OCI-LY7 (cell line): ENCODE results near the gene PAM16. TPM values are rescaled to one million over a fixed set of nuclear protein-coding genes. Genes with fewer than 3 reads are reported as not detected.

Source experiments
- BruUV-seq: library from RNA; stranded (reverse); fragments of 400-500 nt; replicated peaks from 2 replicates; lab custom pipeline; 2021; lab: Mats Ljungman, UMichigan
- CTCF ChIA-PET: fragments of 300-600 bp; sonication (Branson Sonifier 250); formaldehyde crosslinking; loops from one replicate; lab custom pipeline; 2022; ENCODE audit warnings: antibody characterized with exemption; ENCODE audit not compliant: unreplicated experiment; lab: Charles Lee
- POLR2A ChIA-PET: fragments of 300-600 bp; sonication (Branson Sonifier 250); formaldehyde crosslinking; loops from one replicate; lab custom pipeline; 2022; ENCODE audit warnings: antibody characterized with exemption; lab: Charles Lee
- DNase-seq: peaks from one replicate; pipeline ENCODE4 v3.0.0-alpha.2; 2015; ENCODE audit warnings: low spot score
- H2AFZ ChIP-seq: fragments of 200-600 bp; sonication (generic), shearing (Covaris generic); 2 replicates; pipeline ENCODE4 v1.6.1; 2014; ENCODE audit warnings: mild to moderate bottlenecking, antibody characterized with exemption, low read length, moderate library complexity
- H3K27ac ChIP-seq: fragments of 200-600 bp; sonication (generic); 2 replicates; pipeline ENCODE4 v1.5.1; 2014; ENCODE audit warnings: mixed run types, low read depth, mild to moderate bottlenecking, moderate library complexity, low read length, inconsistent platforms; ENCODE audit not compliant: poor library complexity, severe bottlenecking
- H3K36me3 ChIP-seq: fragments of 200-600 bp; sonication (generic); 2 replicates; pipeline ENCODE4 v1.6.1; 2014; ENCODE audit warnings: mild to moderate bottlenecking, antibody characterized with exemption, low read length, moderate library complexity, mixed read lengths; ENCODE audit not compliant: insufficient read depth
- H3K4me1 ChIP-seq: fragments of 200-600 bp; sonication (generic); 2 replicates; pipeline ENCODE4 v1.5.1; 2014; ENCODE audit warnings: mild to moderate bottlenecking, low read length; ENCODE audit not compliant: insufficient read depth, poor library complexity, severe bottlenecking
- H3K4me2 ChIP-seq: fragments of 200-600 bp; sonication (generic); 2 replicates; pipeline ENCODE4 v1.6.1; 2014; ENCODE audit warnings: mild to moderate bottlenecking, low read length
- H3K4me3 ChIP-seq: fragments of 200-600 bp; sonication (generic); 2 replicates; pipeline ENCODE4 v1.5.1; 2014; ENCODE audit warnings: mild to moderate bottlenecking, low read depth, low read length; ENCODE audit not compliant: poor library complexity, severe bottlenecking
- H3K79me2 ChIP-seq: fragments of 200-600 bp; sonication (generic); 2 replicates; pipeline ENCODE4 v1.6.1; 2016; ENCODE audit warnings: low read depth, mild to moderate bottlenecking, low read length, moderate library complexity, mixed read lengths; ENCODE audit not compliant: insufficient read depth
- H3K9me2 ChIP-seq: fragments of 200-600 bp; sonication (generic); 2 replicates; pipeline ENCODE4 v1.6.1; 2016; ENCODE audit warnings: mild to moderate bottlenecking, low read length, mixed read lengths; ENCODE audit not compliant: insufficient read depth
- H3K9me3 ChIP-seq: fragments of 200-600 bp; sonication (generic); 2 replicates; pipeline ENCODE4 v1.6.1; 2014; ENCODE audit warnings: mild to moderate bottlenecking, mixed run types, low read length, mixed read lengths
- H4K20me1 ChIP-seq: fragments of 200-600 bp; sonication (generic); 2 replicates; pipeline ENCODE4 v1.6.1; 2014; ENCODE audit warnings: mild to moderate bottlenecking, antibody characterized with exemption, low read length, moderate library complexity, mixed read lengths; ENCODE audit not compliant: insufficient read depth
- CTCF ChIP-seq: fragments of 200-600 bp; sonication (generic); conservative IDR thresholded peaks from 2 replicates; pipeline ENCODE4 v1.5.1; 2014; ENCODE audit warnings: mild to moderate bottlenecking, antibody characterized with exemption, low read length, moderate library complexity, mixed read lengths
- EZH2phosphoT487 ChIP-seq: fragments of 200-600 bp; sonication (generic); IDR thresholded peaks from 2 replicates; pipeline ENCODE4 v1.6.1; 2018; ENCODE audit warnings: low read depth, borderline replicate concordance, mild to moderate bottlenecking, mixed run types, antibody characterized with exemption, low read length, moderate library complexity, mixed read lengths
- intact Hi-C: fragments of 100-400 bp; cut with micrococcal nuclease; formaldehyde crosslinking; loops from one replicate; pipeline ENCODE4 v1.10.0; 2022; ENCODE audit not compliant: unreplicated experiment
- total RNA-seq, 2 experiments: library from RNA; depleted of rRNA in 1 of 2; stranded (reverse); fragments of >200 nt in 1 of 2; shearing (Covaris generic) in 1 of 2; gene quantifications; 2 replicates each; pipeline ENCODE4 v1.2.3, GENCODE V29; 2014 to 2022

The PAM16 gene
- total RNA-seq, 2 experiments from 2014 or later, result 80.6 to 82.4 TPM

GRCh38 chr16:4366016-4366415 lies 14.9 kb upstream of the PAM16 start:
- no TSS peak for BruUV-seq
- no peaks in the 10 kb centered on the region for H3K79me2 ChIP-seq
- no peak for TF ChIP-seq CTCF
- TF ChIP-seq EZH2phosphoT487, result no peak
- intact Hi-C loops, result no loop called here
- ChIA-PET CTCF (no interaction called here), POLR2A (no interaction called here)
- no peak overlapping the region for H3K4me3 ChIP-seq
- H4K20me1 ChIP-seq, result no peaks in the 10 kb centered on the region
- H3K4me1 ChIP-seq, result peaks cover 12% of the 10 kb centered on the region
- peaks cover 53% of the 10 kb centered on the region for H3K36me3 ChIP-seq
- no peak overlapping the region for H3K4me2 ChIP-seq
- no peaks in the 10 kb centered on the region for H3K9me3 ChIP-seq
- no peaks in the 10 kb centered on the region for H3K9me2 ChIP-seq
- no peak for DNase-seq
- no peak overlapping the region for H2AFZ ChIP-seq
- H3K27ac ChIP-seq, result no peak overlapping the region

DNA sequence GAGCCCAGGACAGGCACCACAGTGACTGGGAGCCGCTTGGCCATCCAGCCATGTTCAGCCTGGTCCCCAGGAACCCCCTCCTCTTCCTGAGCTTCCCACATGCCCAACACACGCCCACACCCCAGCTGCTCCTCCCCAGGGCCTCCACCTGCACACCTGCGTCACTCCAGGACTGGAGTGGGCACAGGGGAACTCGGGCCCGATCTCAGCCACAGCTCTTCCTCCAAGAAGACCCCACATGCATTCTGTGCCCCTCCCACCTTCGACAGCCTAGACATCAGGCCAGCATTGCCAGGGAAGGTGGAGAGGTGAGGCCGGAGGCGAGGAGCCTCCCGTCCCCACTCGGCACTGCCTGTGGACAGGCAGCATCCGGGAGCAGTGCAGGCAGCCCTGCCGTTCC lies 14.5 kb upstream of the PAM16 start:
- intact Hi-C loops, result no loop called here
- no TSS peak for BruUV-seq
- H4K20me1 ChIP-seq, result no peaks in the 10 kb centered on the region
- peaks cover 12% of the 10 kb centered on the region for H3K4me1 ChIP-seq
- no peak overlapping the region for H3K4me3 ChIP-seq
- H2AFZ ChIP-seq, result no peak overlapping the region
- H3K4me2 ChIP-seq, result no peak overlapping the region
- H3K9me3 ChIP-seq, result no peaks in the 10 kb centered on the region
- DNase-seq, result no peak
- ChIA-PET CTCF (interaction anchor here (0.7 kb wide), 1 partner anchor 39 kb away, joined by 3 read pairs; no protein-coding TSS in a partner anchor), POLR2A (no interaction called here)
- H3K9me2 ChIP-seq, result no peaks in the 10 kb centered on the region
- TF ChIP-seq EZH2phosphoT487, result no peak
- no peak for TF ChIP-seq CTCF
- H3K36me3 ChIP-seq, result peaks cover 57% of the 10 kb centered on the region
- H3K27ac ChIP-seq, result no peak overlapping the region
- no peaks in the 10 kb centered on the region for H3K79me2 ChIP-seq

GRCh38 chr16:4365014-4365406 lies 13.9 kb upstream of the PAM16 start:
- no peaks in the 10 kb centered on the region for H4K20me1 ChIP-seq
- H3K27ac ChIP-seq, result no peak overlapping the region
- peaks cover 12% of the 10 kb centered on the region for H3K4me1 ChIP-seq
- ChIA-PET CTCF (interaction anchor here (0.7 kb wide), 1 partner anchor 38 kb away, joined by 3 read pairs; no protein-coding TSS in a partner anchor), POLR2A (no interaction called here)
- no peak overlapping the region for H3K4me2 ChIP-seq
- H3K36me3 ChIP-seq, result peaks cover 63% of the 10 kb centered on the region
- no peak overlapping the region for H2AFZ ChIP-seq
- no TSS peak for BruUV-seq
- H3K9me3 ChIP-seq, result no peaks in the 10 kb centered on the region
- TF ChIP-seq EZH2phosphoT487 (no peak), CTCF (no peak)
- H3K79me2 ChIP-seq, result no peaks in the 10 kb centered on the region
- DNase-seq, result no peak
- intact Hi-C loops, result no loop called here
- no peak overlapping the region for H3K4me3 ChIP-seq
- no peaks in the 10 kb centered on the region for H3K9me2 ChIP-seq
